K562 (cell line): ENCODE results near the gene SIGLEC9. TPM values are rescaled to one million over a fixed set of nuclear protein-coding genes. Genes with fewer than 3 reads are reported as not detected.
A peak's percentile ranks its signal among the peaks of the same experiment; 100 is the strongest.

ENCODE experiments used
- BRD9 ChIP-seq: fragments of 450-650 bp; IDR thresholded peaks from 2 replicates; pipeline ENCODE4 v1.6.1; 2018; ENCODE audit warnings: low read depth; ENCODE audit not compliant: partially characterized antibody
- CBFA2T3 ChIP-seq: fragments of 450-650 bp; IDR thresholded peaks from 2 replicates; pipeline ENCODE4 v1.6.1; 2017
- ESRRA ChIP-seq: fragments of 450-650 bp; IDR thresholded peaks from 2 replicates; pipeline ENCODE4 v1.6.1; 2014; ENCODE audit warnings: low read depth, mild to moderate bottlenecking, moderate library complexity, borderline replicate concordance
- HBP1 ChIP-seq: fragments of 450-650 bp; formaldehyde crosslinking; IDR thresholded peaks from 2 replicates; pipeline ENCODE4 v1.4.0; 2022; ENCODE audit warnings: missing genetic modification characterization
- HDAC2 ChIP-seq: fragments of 450-650 bp; IDR thresholded peaks from 2 replicates; pipeline ENCODE4 v1.6.1; 2016; ENCODE audit warnings: mild to moderate bottlenecking
- HDGF ChIP-seq: fragments of 450-650 bp; IDR thresholded peaks from 2 replicates; pipeline ENCODE4 v1.6.1; 2016
- HIVEP1 ChIP-seq: fragments of 250-450 bp; sonication (Bioruptor Pico); IDR thresholded peaks from 2 replicates; pipeline ENCODE4 v1.4.0; 2020; ENCODE audit warnings: mild to moderate bottlenecking
- HNRNPH1 ChIP-seq: fragments of 200-400 bp; formaldehyde crosslinking; optimal IDR thresholded peaks from 2 replicates; pipeline ENCODE3; 2017; ENCODE audit warnings: low read depth, mild to moderate bottlenecking, low read length, moderate library complexity
- KLF1 ChIP-seq: fragments of 450-650 bp; IDR thresholded peaks from 2 replicates; pipeline ENCODE4 v1.6.1; 2016; ENCODE audit warnings: missing genetic modification characterization, missing compliant biosample characterization
- LEF1 ChIP-seq: fragments of 450-650 bp; IDR thresholded peaks from 2 replicates; pipeline ENCODE4 v1.6.1; 2016; ENCODE audit warnings: mild to moderate bottlenecking
- NFE2 ChIP-seq: IDR thresholded peaks from 2 replicates; pipeline ENCODE4 v1.6.1; 2014; ENCODE audit warnings: antibody characterized with exemption, low read depth
- PATZ1 ChIP-seq: fragments of 250-450 bp; sonication (Bioruptor Pico); IDR thresholded peaks from 2 replicates; pipeline ENCODE4 v1.5.0; 2020; ENCODE audit warnings: mild to moderate bottlenecking, borderline replicate concordance
- POLR2H ChIP-seq: IDR thresholded peaks from 2 replicates; pipeline ENCODE4 v1.6.1; 2016; ENCODE audit warnings: missing genetic modification characterization, low read depth, mild to moderate bottlenecking, control low read depth, missing compliant biosample characterization, moderate library complexity
- PRMT5 ChIP-seq: sonication (generic); formaldehyde crosslinking; IDR thresholded peaks from 2 replicates; pipeline ENCODE4 v1.5.0; 2020; ENCODE audit warnings: missing genetic modification reagents
- RAD21 ChIP-seq, 2 experiments: fragments of 250-450 bp in 1 of 2; fragments of 450-650 bp in 1 of 2; sonication (Bioruptor Pico) in 1 of 2; formaldehyde crosslinking in 1 of 2; IDR thresholded peaks in 1 of 2; conservative IDR thresholded peaks in 1 of 2; 2 replicates each; pipeline versions ENCODE4 v1.4.0 to v1.8.0; 2020 to 2022; ENCODE audit warnings: mild to moderate bottlenecking in 2 of 2, moderate library complexity in 1 of 2
- SUPT5H ChIP-seq: fragments of 450-650 bp; IDR thresholded peaks from 2 replicates; pipeline ENCODE4 v1.6.1; 2016
- THRAP3 ChIP-seq: fragments of 450-650 bp; IDR thresholded peaks from 2 replicates; pipeline ENCODE4 v1.6.1; 2016; ENCODE audit warnings: mild to moderate bottlenecking, inconsistent platforms, borderline replicate concordance
- TRIM24 ChIP-seq, 2 experiments: fragments of 450-650 bp; IDR thresholded peaks; 2 replicates each; pipeline ENCODE4 v1.6.1; 2016
- ZBTB1 ChIP-seq: sonication (generic); formaldehyde crosslinking; IDR thresholded peaks from 2 replicates; pipeline ENCODE4 v1.8.1; 2023; ENCODE audit warnings: missing genetic modification reagents, low read depth, mild to moderate bottlenecking, borderline replicate concordance
- ZBTB12 ChIP-seq: fragments of 250-450 bp; sonication (Bioruptor Pico); IDR thresholded peaks from 2 replicates; pipeline ENCODE4 v1.4.0; 2020
- ZFP1 ChIP-seq: fragments of 450-650 bp; formaldehyde crosslinking; IDR thresholded peaks from 2 replicates; pipeline ENCODE4 v1.4.0; 2020; ENCODE audit warnings: mild to moderate bottlenecking, mixed read lengths
- ZNF197 ChIP-seq: fragments of 200-800 bp; sonication (Bioruptor generic); IDR thresholded peaks from 2 replicates; pipeline ENCODE4 v1.6.1; 2016; ENCODE audit warnings: low read depth, missing genetic modification characterization, missing compliant biosample characterization
- ZNF24 ChIP-seq: fragments of 450-650 bp; IDR thresholded peaks from 2 replicates; pipeline ENCODE4 v1.6.1; 2016
- ZNF282 ChIP-seq: sonication (generic); formaldehyde crosslinking; IDR thresholded peaks from 2 replicates; pipeline ENCODE4 v1.8.1; 2023; ENCODE audit warnings: missing genetic modification reagents
- ZNF511 ChIP-seq: sonication (generic); formaldehyde crosslinking; IDR thresholded peaks from 2 replicates; pipeline ENCODE4 v1.8.0; 2022; ENCODE audit warnings: mild to moderate bottlenecking, missing genetic modification reagents
- ZNF644 ChIP-seq: fragments of 200-800 bp; sonication (Bioruptor generic); IDR thresholded peaks from 2 replicates; pipeline ENCODE4 v1.6.1; 2016; ENCODE audit warnings: low read depth, missing genetic modification characterization, missing compliant biosample characterization
- ZNF717 ChIP-seq: fragments of 250-450 bp; sonication (Bioruptor Pico); IDR thresholded peaks from 2 replicates; pipeline ENCODE4 v1.5.0; 2021
- polyA plus RNA-seq, 8 experiments: library from polyadenylated mRNA; depleted of rRNA in 4 of 8; stranded (reverse) in 5 of 8; unstranded in 3 of 8; fragments of >200 nt; fragmentation: Nextera tagmentation in 2 of 8; fragmentation: Illumina TruSeq in 1 of 8; extraction: Ambion mirVana in 2 of 8; extraction: Trizol in 1 of 8; gene quantifications; 2 replicates each; pipeline versions ENCODE4 v1.2.1 to v1.2.3, GENCODE V29; 2011 to 2014; ENCODE audit warnings: inconsistent platforms in 1 of 8, missing spikeins in 1 of 8
- total RNA-seq, 7 experiments: library from RNA; depleted of rRNA in 6 of 7; stranded (reverse); fragments of >200 nt in 6 of 7; fragmentation: Illumina TruSeq in 2 of 7; extraction: Trizol in 2 of 7; gene quantifications; 2 replicates each; pipeline versions ENCODE4 v1.2.1 to v1.2.3, GENCODE V29; 2011 to 2021; ENCODE audit warnings: low replicate concordance in 1 of 7

SIGLEC9 gene
- total and polyA plus RNA-seq, 9 of the 15 experiments (the other 6 are each of a cell fraction or from before 2014, with no cell fraction given) = 0.09 to 0.34 (median 0.22) TPM; not detected in 4

GRCh38 chr19:51158474-51159129, 33.9 kb downstream of the SIGLEC9 start (continued):
- TF ChIP-seq HNRNPH1 = no peak
- peak; percentile 45; the same call in 1 of the 2 replicates for TF ChIP-seq CBFA2T3
- no peak for TF ChIP-seq HBP1 (CRISPR knock-in tag)
- 0 out of 2 replicates have a peak, but pooled peaks have one; percentile 5 for TF ChIP-seq HIVEP1 (CRISPR knock-in tag)
- no peak for TF ChIP-seq ESRRA
- TF ChIP-seq THRAP3 = peak; percentile 89; the same call in 1 of the 2 replicates
- TF ChIP-seq ZNF282 (CRISPR knock-in tag) = no peak
- no peak for TF ChIP-seq ZNF717 (CRISPR knock-in tag)
- no peak for TF ChIP-seq ZBTB12 (CRISPR knock-in tag)
- TF ChIP-seq BRD9 = peak; percentile 46
- TF ChIP-seq NFE2 = peak; percentile 94
- peak; percentile 49 to 69; a peak in 2 of 4 replicates for TF ChIP-seq TRIM24 (IDR thresholded peaks at IDR 0.05)
- no peak for TF ChIP-seq POLR2H (tag)
- TF ChIP-seq ZNF644 (tag) = no peak
- no peak for TF ChIP-seq SUPT5H
- TF ChIP-seq ZNF511 (CRISPR knock-in tag) = no peak
- TF ChIP-seq LEF1 = 0 out of 2 replicates have a peak, but pooled peaks have one; percentile 26
- no peak for TF ChIP-seq ZNF24
- TF ChIP-seq KLF1 (tag) = no peak
- TF ChIP-seq PATZ1 (CRISPR knock-in tag) = no peak
- peak; percentile 82 to 86 for TF ChIP-seq RAD21 (CRISPR knock-in tag; conservative IDR thresholded peaks at IDR 0.05 in 1 of 2, IDR thresholded peaks at IDR 0.05 in 1 of 2)
- no peak for TF ChIP-seq ZBTB1 (CRISPR knock-in tag)
- no peak for TF ChIP-seq ZFP1 (CRISPR knock-in tag)
- 0 out of 2 replicates have a peak, but pooled peaks have one; percentile 33 for TF ChIP-seq HDGF
- no peak for TF ChIP-seq ZNF197
- TF ChIP-seq HDAC2 = 0 out of 2 replicates have a peak, but pooled peaks have one; percentile 51
- no peak for TF ChIP-seq PRMT5 (CRISPR knock-in tag)
